C4-2B (cell line): ENCODE data around the gene AKAP3.

Experiments
- H3K27ac ChIP-seq: fragments of 450-650 bp; 2 replicates; pipeline ENCODE4 v1.5.1; 2017
- CTCF ChIP-seq: fragments of 450-650 bp; conservative IDR thresholded peaks from 2 replicates; pipeline ENCODE4 v1.5.1; 2017; ENCODE audit warnings: mild to moderate bottlenecking
- ZFX ChIP-seq: fragments of 450-650 bp; IDR thresholded peaks from 2 replicates; pipeline ENCODE4 v1.6.1; 2017

The AKAP3 gene

DNA sequence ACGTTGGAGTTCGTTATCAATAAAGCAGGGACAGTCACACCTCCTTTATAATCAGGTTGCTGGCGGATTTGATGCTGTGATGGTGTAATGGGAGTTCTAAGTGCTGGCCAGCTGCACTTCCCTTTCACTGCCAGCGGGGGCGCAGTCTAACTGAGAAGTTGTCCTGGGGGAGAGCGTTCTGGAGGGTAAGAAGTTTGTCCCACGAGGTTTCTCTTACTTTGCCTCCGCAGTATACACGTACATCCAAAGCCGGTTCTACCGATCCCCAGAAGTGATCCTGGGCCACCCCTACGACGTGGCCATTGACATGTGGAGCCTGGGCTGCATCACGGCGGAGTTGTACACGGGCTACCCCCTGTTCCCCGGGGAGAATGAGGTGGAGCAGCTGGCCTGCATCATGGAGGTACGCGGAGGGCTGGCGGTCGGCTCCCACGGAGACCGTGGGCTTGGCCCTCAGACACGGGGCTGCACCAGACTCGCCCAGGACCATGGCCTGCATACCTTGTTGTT, 44.1 kb downstream of the AKAP3 start:
- TF ChIP-seq CTCF: peak; percentile 99
- peak; percentile 63 for TF ChIP-seq ZFX
- peak overlapping the region; percentile 82 for H3K27ac ChIP-seq

DNA sequence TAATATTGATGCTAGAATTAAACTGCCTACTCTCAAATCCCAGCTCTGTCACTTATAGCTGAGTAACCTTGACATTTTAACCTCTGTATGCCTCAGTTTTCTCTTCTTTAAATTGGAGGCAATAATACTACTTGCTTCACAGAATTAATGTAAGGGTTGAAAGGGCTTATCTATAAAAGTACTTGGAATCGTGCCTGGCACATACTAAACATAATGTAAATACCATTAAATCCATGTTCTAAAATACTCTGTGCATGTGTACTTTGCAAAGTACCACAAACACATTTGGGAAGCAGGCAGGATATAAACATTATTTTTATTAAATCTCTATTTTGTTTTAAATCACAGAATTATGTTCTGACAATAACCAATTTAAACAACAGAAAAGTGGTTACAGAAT, 44.9 kb downstream of the AKAP3 start:
- TF ChIP-seq CTCF (no peak), ZFX (no peak)
- H3K27ac ChIP-seq: no peak overlapping the region

DNA sequence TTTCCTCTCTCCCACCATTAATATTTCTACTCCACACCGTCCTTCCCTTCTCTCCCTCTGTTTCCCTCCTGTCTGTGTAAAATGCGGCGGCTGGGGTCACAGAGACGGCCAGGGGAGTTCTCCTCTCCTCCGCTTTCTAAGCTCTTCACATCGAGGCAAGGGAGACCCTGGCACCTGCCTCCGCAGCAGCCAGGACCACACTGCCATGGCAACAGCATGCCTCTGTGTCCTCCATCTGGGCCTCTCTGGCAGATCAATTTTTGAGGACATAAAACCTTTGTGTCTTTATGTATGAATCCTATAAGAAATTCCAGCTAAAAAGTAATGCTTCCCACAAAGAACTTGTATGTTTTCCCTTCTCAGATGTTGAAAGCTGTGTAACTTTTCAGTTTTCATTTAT, 45.4 kb downstream of the AKAP3 start:
- no peak overlapping the region for H3K27ac ChIP-seq
- TF ChIP-seq CTCF: no peak
- TF ChIP-seq ZFX: no peak

- TF ChIP-seq CTCF: no peak
- H3K27ac ChIP-seq: no peak overlapping the region
Observed at GRCh38 chr12:4595881-4596280, 53.0 kb downstream of the AKAP3 start.

- no peak overlapping the region for H3K27ac ChIP-seq
- no peak for TF ChIP-seq CTCF
- no peak for TF ChIP-seq ZFX
Observed at GRCh38 chr12:4591180-4591687, 57.6 kb downstream of the AKAP3 start.

DNA sequence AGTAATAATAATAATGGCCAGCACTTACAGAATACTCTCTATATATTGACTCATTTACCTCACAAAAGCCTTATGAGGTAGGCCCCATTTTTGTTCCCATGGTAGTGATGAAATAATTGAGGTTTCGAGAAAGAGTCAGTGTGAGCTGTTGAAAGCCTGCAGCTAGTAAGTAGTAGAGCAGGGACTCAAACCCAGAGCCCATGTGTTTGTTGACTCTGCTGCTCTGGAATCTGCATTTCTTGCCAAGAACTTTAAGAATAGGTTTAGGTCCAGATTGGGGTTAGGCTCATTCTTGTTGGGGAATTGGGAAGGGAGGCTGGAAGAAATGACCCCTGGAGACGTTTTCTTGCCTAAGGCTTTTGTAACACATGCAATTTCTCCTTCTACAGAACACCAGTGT, 58.9 kb downstream of the AKAP3 start:
- no peak overlapping the region for H3K27ac ChIP-seq
- TF ChIP-seq ZFX (no peak), CTCF (no peak)

- H3K27ac ChIP-seq: no peak overlapping the region
- TF ChIP-seq ZFX (no peak), CTCF (no peak)
Observed at GRCh38 chr12:4588916-4589315, 59.9 kb downstream of the AKAP3 start.
